Measurements from ENCODE around the gene POMT1. TPM values are rescaled to one million over a fixed set of nuclear protein-coding genes. Genes with fewer than 3 reads are reported as not detected.

POMT1 gene
- total RNA-seq, 1 donor from 2014 or later = 46.7 TPM

DNA sequence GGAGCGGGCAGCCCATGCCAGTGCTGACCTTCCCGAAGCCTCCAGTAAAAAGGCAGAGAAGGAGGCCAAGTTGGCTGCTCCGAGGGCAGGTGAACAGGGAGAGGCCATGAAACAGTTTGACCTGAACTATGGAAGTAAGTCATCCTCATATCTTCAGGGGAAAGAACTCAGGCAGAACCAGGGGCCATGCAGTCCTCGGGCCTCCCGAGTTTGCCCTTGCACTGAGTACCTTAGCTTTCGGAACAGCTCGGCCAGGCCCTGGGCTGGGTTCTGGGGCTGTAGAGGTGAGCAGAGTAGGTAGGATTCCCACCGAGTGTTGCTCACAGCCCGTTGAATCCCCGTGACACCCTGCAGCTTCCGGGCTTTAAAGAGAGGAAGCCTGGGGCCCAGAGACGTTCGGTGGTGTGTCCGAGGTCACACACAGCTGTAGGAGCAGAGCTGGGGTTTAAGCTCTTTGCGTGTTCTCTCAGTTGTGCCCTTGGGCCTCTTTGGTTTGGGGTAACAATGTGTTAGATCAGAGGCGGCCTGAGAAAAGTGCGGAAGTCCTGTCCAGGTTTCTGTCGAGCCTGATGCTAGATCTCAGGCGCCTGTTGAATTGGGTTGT, 24.8 kb upstream of the POMT1 start:
- H3K27ac Mint-ChIP-seq (ENCODE audit: unreplicated experiment) = peak overlapping the region; percentile 42
- no peaks in the 10 kb centered on the region for H3K9me3 Mint-ChIP-seq (ENCODE audit: low read depth)
- no peaks in the 10 kb centered on the region for H3K4me1 Mint-ChIP-seq (ENCODE audit: low read depth)
- DNase-seq (ENCODE audit: low spot score) = peak; percentile 50
- no peak overlapping the region for H3K4me3 Mint-ChIP-seq (ENCODE audit: unreplicated experiment)
- no peaks in the 10 kb centered on the region for H3K27me3 Mint-ChIP-seq (ENCODE audit: low read depth)
- TF ChIP-seq, protein P1, sequence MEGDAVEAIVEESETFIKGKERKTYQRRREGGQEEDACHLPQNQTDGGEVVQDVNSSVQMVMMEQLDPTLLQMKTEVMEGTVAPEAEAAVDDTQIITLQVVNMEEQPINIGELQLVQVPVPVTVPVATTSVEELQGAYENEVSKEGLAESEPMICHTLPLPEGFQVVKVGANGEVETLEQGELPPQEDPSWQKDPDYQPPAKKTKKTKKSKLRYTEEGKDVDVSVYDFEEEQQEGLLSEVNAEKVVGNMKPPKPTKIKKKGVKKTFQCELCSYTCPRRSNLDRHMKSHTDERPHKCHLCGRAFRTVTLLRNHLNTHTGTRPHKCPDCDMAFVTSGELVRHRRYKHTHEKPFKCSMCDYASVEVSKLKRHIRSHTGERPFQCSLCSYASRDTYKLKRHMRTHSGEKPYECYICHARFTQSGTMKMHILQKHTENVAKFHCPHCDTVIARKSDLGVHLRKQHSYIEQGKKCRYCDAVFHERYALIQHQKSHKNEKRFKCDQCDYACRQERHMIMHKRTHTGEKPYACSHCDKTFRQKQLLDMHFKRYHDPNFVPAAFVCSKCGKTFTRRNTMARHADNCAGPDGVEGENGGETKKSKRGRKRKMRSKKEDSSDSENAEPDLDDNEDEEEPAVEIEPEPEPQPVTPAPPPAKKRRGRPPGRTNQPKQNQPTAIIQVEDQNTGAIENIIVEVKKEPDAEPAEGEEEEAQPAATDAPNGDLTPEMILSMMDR (IDR thresholded peaks at IDR 0.05) = no peak
- peaks cover 46% of the 10 kb centered on the region for H3K36me3 Mint-ChIP-seq (ENCODE audit: low read depth)

DNA sequence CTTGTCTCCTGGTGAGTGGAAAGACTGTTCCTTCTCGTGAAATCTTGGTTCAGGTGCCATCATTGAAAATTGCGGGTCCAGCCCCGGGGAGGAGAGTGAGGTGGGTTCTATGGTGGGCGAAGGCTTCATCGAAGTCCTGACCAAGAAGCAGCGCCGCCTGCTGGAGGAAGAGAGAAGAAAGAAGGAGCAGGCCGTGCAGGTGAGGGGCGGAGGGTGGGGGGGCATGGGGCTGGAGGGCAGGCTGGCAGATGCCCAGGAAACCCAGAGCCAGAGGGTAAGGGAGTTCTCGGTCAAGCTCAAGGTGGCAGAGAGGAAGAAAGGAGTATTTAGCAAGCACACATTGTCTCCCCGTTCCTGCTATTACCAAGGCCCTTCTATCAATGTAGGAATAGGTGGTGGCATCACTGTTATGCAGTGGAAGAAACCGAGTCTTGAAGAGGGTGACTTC, 24.3 kb upstream of the POMT1 start:
- DNase-seq (ENCODE audit: low spot score) = peak; percentile 58
- TF ChIP-seq, protein P1 (IDR thresholded peaks at IDR 0.05) = peak; percentile 81
- H3K4me3 Mint-ChIP-seq (ENCODE audit: unreplicated experiment) = no peak overlapping the region
- H3K9me3 Mint-ChIP-seq (ENCODE audit: low read depth) = no peaks in the 10 kb centered on the region
- peaks cover 47% of the 10 kb centered on the region for H3K36me3 Mint-ChIP-seq (ENCODE audit: low read depth)
- H3K27ac Mint-ChIP-seq (ENCODE audit: unreplicated experiment) = peak overlapping the region; percentile 42
- H3K27me3 Mint-ChIP-seq (ENCODE audit: low read depth) = no peaks in the 10 kb centered on the region
- H3K4me1 Mint-ChIP-seq (ENCODE audit: low read depth) = no peaks in the 10 kb centered on the region

GRCh38 chr9:131478911-131479310, 23.8 kb upstream of the POMT1 start:
- Mint-ChIP-seq H3K4me3 (ENCODE audit: unreplicated experiment) (no peak overlapping the region), H3K27me3 (ENCODE audit: low read depth) (no peaks in the 10 kb centered on the region), H3K4me1 (ENCODE audit: low read depth) (no peaks in the 10 kb centered on the region), H3K9me3 (ENCODE audit: low read depth) (no peaks in the 10 kb centered on the region), H3K27ac (ENCODE audit: unreplicated experiment) (peak overlapping the region; percentile 50), H3K36me3 (ENCODE audit: low read depth) (peaks cover 44% of the 10 kb centered on the region)
- DNase-seq (ENCODE audit: low spot score) = peak; percentile 10
- TF ChIP-seq, protein P1 (IDR thresholded peaks at IDR 0.05) = no peak

GRCh38 chr9:131480258-131480657, 22.5 kb upstream of the POMT1 start:
- H3K27me3 Mint-ChIP-seq (ENCODE audit: low read depth) = no peaks in the 10 kb centered on the region
- H3K36me3 Mint-ChIP-seq (ENCODE audit: low read depth) = peaks cover 40% of the 10 kb centered on the region
- DNase-seq (ENCODE audit: low spot score) = no peak
- H3K27ac Mint-ChIP-seq (ENCODE audit: unreplicated experiment) = no peak overlapping the region
- H3K4me1 Mint-ChIP-seq (ENCODE audit: low read depth) = no peaks in the 10 kb centered on the region
- TF ChIP-seq, protein P1 (IDR thresholded peaks at IDR 0.05) = no peak
- H3K4me3 Mint-ChIP-seq (ENCODE audit: unreplicated experiment) = no peak overlapping the region
- no peaks in the 10 kb centered on the region for H3K9me3 Mint-ChIP-seq (ENCODE audit: low read depth)

DNA sequence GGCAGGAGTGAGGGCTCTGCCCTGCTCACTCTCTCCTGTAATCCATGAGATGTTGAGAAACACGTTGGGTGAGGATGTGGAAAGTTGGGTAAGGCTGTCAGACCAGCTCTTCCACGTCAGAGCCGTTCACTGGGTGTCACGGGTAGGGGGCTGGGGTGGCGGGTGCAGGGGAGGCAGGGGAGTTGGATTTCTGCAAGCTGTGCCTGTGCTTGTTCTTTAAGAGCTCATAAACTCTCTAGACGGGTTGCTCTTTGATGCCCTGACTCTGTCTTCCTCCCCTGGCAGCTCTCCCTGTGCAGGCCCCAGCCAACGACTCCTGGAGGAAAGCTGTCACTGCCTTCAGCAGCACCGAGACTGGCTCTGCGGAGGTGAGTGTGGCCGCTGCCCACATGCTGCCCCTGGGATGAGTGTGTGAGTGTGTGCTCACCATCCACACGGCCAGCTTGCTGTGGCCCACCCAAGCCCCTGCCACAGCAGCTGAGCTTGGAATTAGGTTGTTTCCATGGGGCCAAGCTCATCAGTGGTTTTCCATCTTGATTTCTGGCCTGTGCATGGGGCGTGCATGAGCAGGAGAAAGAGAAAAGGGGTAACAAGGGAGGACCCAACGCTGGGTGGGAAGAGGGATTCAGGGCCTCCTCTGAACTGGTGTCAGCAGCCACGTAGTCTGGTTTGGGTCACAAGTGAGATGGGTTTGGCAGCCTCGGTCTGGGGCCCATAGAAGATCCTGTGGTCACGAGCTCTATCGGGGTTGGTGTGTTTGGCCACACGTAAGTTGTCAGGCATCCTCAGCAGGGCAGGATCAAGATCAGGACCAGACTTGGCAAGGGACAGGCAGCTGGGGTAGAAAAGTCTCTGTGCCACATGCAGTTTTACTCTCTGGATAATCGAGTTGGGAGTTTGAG, 21.0 kb upstream of the POMT1 start:
- H3K4me1 Mint-ChIP-seq (ENCODE audit: low read depth) = no peaks in the 10 kb centered on the region
- H3K36me3 Mint-ChIP-seq (ENCODE audit: low read depth) = peaks cover 43% of the 10 kb centered on the region
- peak; percentile 60 for DNase-seq (ENCODE audit: low spot score)
- TF ChIP-seq, protein P1 (IDR thresholded peaks at IDR 0.05) = no peak
- no peak overlapping the region for H3K4me3 Mint-ChIP-seq (ENCODE audit: unreplicated experiment)
- H3K27me3 Mint-ChIP-seq (ENCODE audit: low read depth) = no peaks in the 10 kb centered on the region
- H3K9me3 Mint-ChIP-seq (ENCODE audit: low read depth) = no peaks in the 10 kb centered on the region
- H3K27ac Mint-ChIP-seq (ENCODE audit: unreplicated experiment) = no peak overlapping the region

Data from chondrocyte (in vitro differentiated cells).